GM18907 (cell line): Measurements from ENCODE around the gene MSX2.
"Not testable (repeated sequence)": the region's sequence is repeated elsewhere in the genome, so short reads cannot be mapped to it uniquely, and the experiment has no call there.

ENCODE experiments used
- ATAC-seq: cut with Tn5 transposase; IDR thresholded peaks from one replicate; pipeline ENCODE4 v1.9.1; 2021; ENCODE audit warnings: mild to moderate bottlenecking, moderate library complexity; ENCODE audit not compliant: unreplicated experiment

The MSX2 gene

GRCh38 chr5:174733091-174733690, 8.8 kb downstream of the MSX2 start:
- no peak for ATAC-seq

GRCh38 chr5:174733836-174734235, 9.5 kb downstream of the MSX2 start:
- no peak for ATAC-seq

- no peak for ATAC-seq
These were observed 10.5 kb downstream of the MSX2 start for GRCh38 chr5:174734571-174735497.

- ATAC-seq = no peak
These were observed 11.3 kb downstream of the MSX2 start for GRCh38 chr5:174735498-174736330.

- ATAC-seq = no peak
These were observed 11.9 kb downstream of the MSX2 start for GRCh38 chr5:174736331-174736721.

- ATAC-seq = no peak
These were observed 12.4 kb downstream of the MSX2 start for GRCh38 chr5:174736777-174737176.

GRCh38 chr5:174737330-174737729, 12.9 kb downstream of the MSX2 start:
- no peak for ATAC-seq

- no peak for ATAC-seq
These were observed 17.0 kb downstream of the MSX2 start for GRCh38 chr5:174741352-174741751.

GRCh38 chr5:174744896-174745295, 20.5 kb downstream of the MSX2 start:
- no peak for ATAC-seq

GRCh38 chr5:174745590-174746103, 21.3 kb downstream of the MSX2 start:
- ATAC-seq = no peak

- ATAC-seq = no peak
These were observed 26.3 kb downstream of the MSX2 start for GRCh38 chr5:174750711-174751110.

GRCh38 chr5:174751154-174752000, 27.0 kb downstream of the MSX2 start:
- no peak for ATAC-seq

GRCh38 chr5:174752121-174752520, 27.7 kb downstream of the MSX2 start:
- no peak for ATAC-seq

GRCh38 chr5:174755106-174755505, 30.7 kb downstream of the MSX2 start:
- ATAC-seq = no peak

GRCh38 chr5:174759091-174759490, 34.7 kb downstream of the MSX2 start:
- no peak for ATAC-seq

GRCh38 chr5:174760721-174761120, 36.3 kb downstream of the MSX2 start:
- no peak for ATAC-seq

GRCh38 chr5:174761341-174761740, 37.0 kb downstream of the MSX2 start:
- ATAC-seq = not testable (repeated sequence)

GRCh38 chr5:174764309-174764708, 39.9 kb downstream of the MSX2 start:
- no peak for ATAC-seq

GRCh38 chr5:174765540-174765939, 41.2 kb downstream of the MSX2 start:
- no peak for ATAC-seq

GRCh38 chr5:174767670-174768069, 43.3 kb downstream of the MSX2 start:
- no peak for ATAC-seq
